Loucy (cell line): ENCODE measurements around the gene CXCR5.

Source experiments
- H2AFZ ChIP-seq: fragments of 200-600 bp; sonication (generic); 2 replicates; pipeline ENCODE4 v1.6.0; 2016; ENCODE audit warnings: antibody characterized with exemption, mild to moderate bottlenecking, low read length, moderate library complexity
- H3F3A ChIP-seq: fragments of 200-600 bp; 2 replicates; pipeline ENCODE4 v1.6.0; 2016; ENCODE audit warnings: antibody characterized with exemption, low read depth, mild to moderate bottlenecking
- H3K27me3 ChIP-seq: fragments of 200-600 bp; sonication (generic); 2 replicates; pipeline ENCODE4 v1.6.1; 2014; ENCODE audit warnings: low read length, mild to moderate bottlenecking; ENCODE audit not compliant: insufficient read depth, poor library complexity, severe bottlenecking
- H3K36me3 ChIP-seq: fragments of 200-600 bp; sonication (generic); 2 replicates; pipeline ENCODE4 v1.6.1; 2016; ENCODE audit warnings: low read length; ENCODE audit not compliant: insufficient read depth
- H3K4me1 ChIP-seq: fragments of 200-600 bp; sonication (generic); 2 replicates; pipeline ENCODE4 v1.5.1; 2014; ENCODE audit warnings: low read length, mild to moderate bottlenecking; ENCODE audit not compliant: insufficient read depth, poor library complexity, severe bottlenecking
- H3K4me2 ChIP-seq: fragments of 200-600 bp; sonication (generic); 2 replicates; pipeline ENCODE4 v1.6.0; 2014; ENCODE audit warnings: antibody characterized with exemption, low read length, low read depth, mild to moderate bottlenecking; ENCODE audit not compliant: poor library complexity, severe bottlenecking
- H3K4me3 ChIP-seq: fragments of 200-600 bp; sonication (generic); 2 replicates; pipeline ENCODE4 v1.5.1; 2014; ENCODE audit warnings: low read length, mild to moderate bottlenecking, mixed read lengths; ENCODE audit not compliant: poor library complexity, severe bottlenecking
- H3K79me2 ChIP-seq: fragments of 200-600 bp; sonication (generic); 2 replicates; pipeline ENCODE4 v1.6.1; 2014; ENCODE audit warnings: low read length; ENCODE audit not compliant: insufficient read depth
- H3K9ac ChIP-seq: fragments of 200-600 bp; sonication (generic); 2 replicates; pipeline ENCODE4 v1.6.0; 2014; ENCODE audit warnings: mild to moderate bottlenecking, low read depth, low read length, moderate library complexity; ENCODE audit not compliant: poor library complexity, severe bottlenecking
- H3K9me2 ChIP-seq: fragments of 200-600 bp; sonication (generic); replicated peaks from 2 replicates; pipeline ENCODE4 v1.6.1; 2016; ENCODE audit warnings: low read depth, low read length, mixed read lengths
- H3K9me3 ChIP-seq: fragments of 200-600 bp; sonication (generic); 2 replicates; pipeline ENCODE4 v1.6.1; 2014; ENCODE audit warnings: mild to moderate bottlenecking, antibody characterized with exemption, low read length, low read depth; ENCODE audit not compliant: insufficient read depth
- H4K20me1 ChIP-seq: fragments of 200-600 bp; sonication (generic); 2 replicates; pipeline ENCODE4 v1.6.0; 2014; ENCODE audit warnings: antibody characterized with exemption, low read length, mild to moderate bottlenecking; ENCODE audit not compliant: insufficient read depth, poor library complexity, severe bottlenecking
- CTCF ChIP-seq: fragments of 200-600 bp; sonication (generic); conservative IDR thresholded peaks from 2 replicates; pipeline ENCODE4 v1.5.1; 2014; ENCODE audit warnings: mild to moderate bottlenecking, antibody characterized with exemption, low read length
- EZH2phosphoT487 ChIP-seq: fragments of 200-600 bp; IDR thresholded peaks from 2 replicates; pipeline ENCODE4 v1.6.1; 2018; ENCODE audit warnings: antibody characterized with exemption, mild to moderate bottlenecking, moderate library complexity, borderline replicate concordance

CXCR5 gene

GRCh38 chr11:118876286-118876685 lies 7.4 kb upstream of the CXCR5 start:
- Histone ChIP-seq H3K9me3 (no peaks in the 10 kb centered on the region), H3K4me3 (peak overlapping the region; percentile 52), H2AFZ (peak overlapping the region; percentile 67; the same call in 1 of the 2 replicates), H3F3A (no peaks in the 10 kb centered on the region), H3K36me3 (no peaks in the 10 kb centered on the region), H3K79me2 (no peaks in the 10 kb centered on the region), H3K9ac (no peak overlapping the region), H3K27me3 (no peaks in the 10 kb centered on the region), H3K4me1 (peaks cover 39% of the 10 kb centered on the region), H4K20me1 (no peaks in the 10 kb centered on the region), H3K4me2 (peak overlapping the region; percentile 78), H3K9me2 (no peaks in the 10 kb centered on the region)
- no peak for TF ChIP-seq CTCF
- no peak for TF ChIP-seq EZH2phosphoT487

GRCh38 chr11:118877487-118878162 lies 6.1 kb upstream of the CXCR5 start:
- H3K36me3 ChIP-seq, result no peaks in the 10 kb centered on the region
- H3K79me2 ChIP-seq, result no peaks in the 10 kb centered on the region
- no peaks in the 10 kb centered on the region for H3K9me3 ChIP-seq
- H4K20me1 ChIP-seq, result no peaks in the 10 kb centered on the region
- no peak overlapping the region for H3K4me3 ChIP-seq
- H3F3A ChIP-seq, result no peaks in the 10 kb centered on the region
- peaks cover 39% of the 10 kb centered on the region for H3K4me1 ChIP-seq
- TF ChIP-seq EZH2phosphoT487, result no peak
- TF ChIP-seq CTCF, result no peak
- no peaks in the 10 kb centered on the region for H3K27me3 ChIP-seq
- H3K9me2 ChIP-seq, result no peaks in the 10 kb centered on the region
- 0 out of 2 replicates have a peak overlapping the region, but pooled peaks have one; percentile 72 for H2AFZ ChIP-seq
- no peak overlapping the region for H3K9ac ChIP-seq
- H3K4me2 ChIP-seq, result peak overlapping the region; percentile 78

GRCh38 chr11:118878163-118878563 lies 5.5 kb upstream of the CXCR5 start:
- no peak for TF ChIP-seq EZH2phosphoT487
- TF ChIP-seq CTCF, result no peak
- no peaks in the 10 kb centered on the region for H3K27me3 ChIP-seq
- no peak overlapping the region for H3K9ac ChIP-seq
- H3K9me3 ChIP-seq, result no peaks in the 10 kb centered on the region
- no peaks in the 10 kb centered on the region for H3K36me3 ChIP-seq
- no peak overlapping the region for H3K4me2 ChIP-seq
- H3F3A ChIP-seq, result no peaks in the 10 kb centered on the region
- H3K79me2 ChIP-seq, result no peaks in the 10 kb centered on the region
- H2AFZ ChIP-seq, result no peak overlapping the region
- no peaks in the 10 kb centered on the region for H4K20me1 ChIP-seq
- no peaks in the 10 kb centered on the region for H3K9me2 ChIP-seq
- peaks cover 39% of the 10 kb centered on the region for H3K4me1 ChIP-seq
- H3K4me3 ChIP-seq, result no peak overlapping the region
